ENCODE results near the gene TIMM23.
A peak's percentile ranks its signal among the peaks of the same experiment; 100 is the strongest.

The TIMM23 gene

GRCh38 chr10:46030091-46030937 is 58.0 kb downstream of the TIMM23 start, which contains the start of gene NCOA4 (continued):
- TF ChIP-seq, protein P1, sequence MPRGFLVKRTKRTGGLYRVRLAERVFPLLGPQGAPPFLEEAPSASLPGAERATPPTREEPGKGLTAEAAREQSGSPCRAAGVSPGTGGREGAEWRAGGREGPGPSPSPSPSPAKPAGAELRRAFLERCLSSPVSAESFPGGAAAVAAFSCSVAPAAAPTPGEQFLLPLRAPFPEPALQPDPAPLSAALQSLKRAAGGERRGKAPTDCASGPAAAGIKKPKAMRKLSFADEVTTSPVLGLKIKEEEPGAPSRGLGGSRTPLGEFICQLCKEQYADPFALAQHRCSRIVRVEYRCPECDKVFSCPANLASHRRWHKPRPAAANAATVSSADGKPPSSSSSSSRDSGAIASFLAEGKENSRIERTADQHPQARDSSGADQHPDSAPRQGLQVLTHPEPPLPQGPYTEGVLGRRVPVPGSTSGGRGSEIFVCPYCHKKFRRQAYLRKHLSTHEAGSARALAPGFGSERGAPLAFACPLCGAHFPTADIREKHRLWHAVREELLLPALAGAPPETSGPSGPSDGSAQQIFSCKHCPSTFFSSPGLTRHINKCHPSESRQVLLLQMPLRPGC (tag by site-specific recombination; IDR thresholded peaks at IDR 0.05) = peak; percentile 65; the same call in 1 of the 2 replicates
- peak; percentile 69 for TF ChIP-seq SP2 (tag by site-specific recombination; IDR thresholded peaks at IDR 0.05)

DNA sequence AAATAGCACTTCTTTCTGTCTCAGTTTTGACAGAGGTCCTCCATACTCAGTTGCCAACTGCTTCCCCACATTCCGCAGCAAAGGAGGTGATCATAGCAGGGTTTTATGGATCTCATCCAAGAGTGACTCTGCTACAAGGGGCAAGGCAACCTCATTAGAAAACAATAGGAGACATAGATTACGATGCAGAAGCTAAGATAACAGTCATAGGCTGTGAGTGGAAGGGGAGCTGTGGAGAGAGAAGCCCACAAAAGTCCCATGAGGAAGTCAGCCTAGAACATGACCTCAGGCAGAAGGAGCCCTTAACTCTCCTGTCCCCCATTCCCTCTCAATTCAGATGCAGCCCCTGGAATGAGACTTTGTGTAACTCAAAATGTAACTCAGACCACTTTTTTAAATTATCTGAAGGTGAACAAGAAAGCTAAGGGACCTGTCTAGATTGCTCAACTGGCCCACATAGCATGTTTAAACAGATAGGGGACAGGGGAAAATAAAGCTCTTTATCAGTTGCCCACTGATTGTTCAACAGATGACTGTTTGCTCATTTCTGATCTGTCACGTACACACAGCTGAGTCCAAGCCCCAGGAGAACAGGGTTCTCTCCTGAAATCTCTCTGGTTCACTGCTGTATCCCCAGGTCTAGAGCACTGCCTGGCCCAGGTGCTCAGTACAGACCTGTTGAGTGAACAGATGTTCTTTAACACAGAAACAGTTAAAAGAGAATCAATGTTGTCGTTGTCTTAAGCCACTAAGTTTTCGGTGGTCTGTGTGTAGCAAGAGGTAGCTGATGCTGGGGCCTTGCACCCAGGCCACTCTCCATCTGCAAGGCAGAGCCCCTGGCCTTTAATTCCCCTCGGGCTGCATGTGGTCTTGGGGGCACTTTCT is 59.6 kb downstream of the TIMM23 start:
- ChIA-PET CTCF (interaction anchor here (0.6 to 1.7 kb wide), 4 partner anchors 12 to 1688 kb away, joined by 3 to 7 read pairs (median 4); no protein-coding TSS in a partner anchor), POLR2A (no interaction called here)
- Histone ChIP-seq H3K36me3 (ENCODE audit: control insufficient read depth in 2 of 2, insufficient read depth in 1 of 2, low read length in 2 of 2) (peaks cover 0 to 12% of the 10 kb centered on the region in 2 experiments; a peak in 1 of 3 replicates), H3K4me1 (ENCODE audit: control insufficient read depth, insufficient read depth, low read length) (peaks cover 7% of the 10 kb centered on the region), H3K4me3 (ENCODE audit: low read depth, low read length) (no peak overlapping the region), H3K27ac (ENCODE audit: extremely low read depth, low read depth, low read length) (no peak overlapping the region), H3K9me3 (ENCODE audit: control insufficient read depth, insufficient read depth, low read depth, low read length) (no peaks in the 10 kb centered on the region)
- TF ChIP-seq ZNF366 (tag by site-specific recombination; conservative IDR thresholded peaks at IDR 0.05) = no peak
- peak; percentile 71 for TF ChIP-seq SCRT2 (tag by site-specific recombination; IDR thresholded peaks at IDR 0.05)

DNA sequence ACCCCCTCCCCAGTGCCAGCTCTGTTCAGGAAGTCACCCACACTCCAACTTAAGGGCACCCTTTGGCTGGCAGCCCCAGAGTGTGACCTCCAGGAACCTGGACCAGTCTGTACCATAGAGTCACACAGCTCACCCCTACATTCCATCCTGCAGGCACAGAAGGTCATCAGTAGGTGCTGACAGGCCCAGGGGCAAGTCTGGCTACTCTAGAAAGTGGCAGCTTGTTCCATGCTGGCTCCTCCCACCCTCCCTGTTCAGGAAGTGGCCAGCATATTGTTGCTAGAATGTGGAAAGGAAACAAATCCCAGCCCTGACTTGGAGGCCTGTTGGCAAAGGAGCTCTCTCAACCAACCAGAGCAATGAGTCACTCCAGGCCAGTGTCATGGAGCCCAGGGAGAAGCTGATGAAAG is 61.3 kb downstream of the TIMM23 start:
- Histone ChIP-seq H3K4me1 (ENCODE audit: control insufficient read depth, insufficient read depth, low read length) (peaks cover 5% of the 10 kb centered on the region), H3K4me3 (ENCODE audit: low read depth, low read length) (no peak overlapping the region), H3K27ac (ENCODE audit: extremely low read depth, low read depth, low read length) (no peak overlapping the region), H3K9me3 (ENCODE audit: control insufficient read depth, insufficient read depth, low read depth, low read length) (no peaks in the 10 kb centered on the region), H3K36me3 (ENCODE audit: control insufficient read depth in 2 of 2, insufficient read depth in 1 of 2, low read length in 2 of 2) (no peaks in the 10 kb centered on the region)
- ChIA-PET CTCF (no interaction called here), POLR2A (no interaction called here)
- TF ChIP-seq ZNF175 (tag by site-specific recombination; IDR thresholded peaks at IDR 0.05) = no peak
- TF ChIP-seq, protein P2, sequence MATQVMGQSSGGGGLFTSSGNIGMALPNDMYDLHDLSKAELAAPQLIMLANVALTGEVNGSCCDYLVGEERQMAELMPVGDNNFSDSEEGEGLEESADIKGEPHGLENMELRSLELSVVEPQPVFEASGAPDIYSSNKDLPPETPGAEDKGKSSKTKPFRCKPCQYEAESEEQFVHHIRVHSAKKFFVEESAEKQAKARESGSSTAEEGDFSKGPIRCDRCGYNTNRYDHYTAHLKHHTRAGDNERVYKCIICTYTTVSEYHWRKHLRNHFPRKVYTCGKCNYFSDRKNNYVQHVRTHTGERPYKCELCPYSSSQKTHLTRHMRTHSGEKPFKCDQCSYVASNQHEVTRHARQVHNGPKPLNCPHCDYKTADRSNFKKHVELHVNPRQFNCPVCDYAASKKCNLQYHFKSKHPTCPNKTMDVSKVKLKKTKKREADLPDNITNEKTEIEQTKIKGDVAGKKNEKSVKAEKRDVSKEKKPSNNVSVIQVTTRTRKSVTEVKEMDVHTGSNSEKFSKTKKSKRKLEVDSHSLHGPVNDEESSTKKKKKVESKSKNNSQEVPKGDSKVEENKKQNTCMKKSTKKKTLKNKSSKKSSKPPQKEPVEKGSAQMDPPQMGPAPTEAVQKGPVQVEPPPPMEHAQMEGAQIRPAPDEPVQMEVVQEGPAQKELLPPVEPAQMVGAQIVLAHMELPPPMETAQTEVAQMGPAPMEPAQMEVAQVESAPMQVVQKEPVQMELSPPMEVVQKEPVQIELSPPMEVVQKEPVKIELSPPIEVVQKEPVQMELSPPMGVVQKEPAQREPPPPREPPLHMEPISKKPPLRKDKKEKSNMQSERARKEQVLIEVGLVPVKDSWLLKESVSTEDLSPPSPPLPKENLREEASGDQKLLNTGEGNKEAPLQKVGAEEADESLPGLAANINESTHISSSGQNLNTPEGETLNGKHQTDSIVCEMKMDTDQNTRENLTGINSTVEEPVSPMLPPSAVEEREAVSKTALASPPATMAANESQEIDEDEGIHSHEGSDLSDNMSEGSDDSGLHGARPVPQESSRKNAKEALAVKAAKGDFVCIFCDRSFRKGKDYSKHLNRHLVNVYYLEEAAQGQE (tag by site-specific recombination; IDR thresholded peaks at IDR 0.05) = no peak
- TF ChIP-seq, protein P3, sequence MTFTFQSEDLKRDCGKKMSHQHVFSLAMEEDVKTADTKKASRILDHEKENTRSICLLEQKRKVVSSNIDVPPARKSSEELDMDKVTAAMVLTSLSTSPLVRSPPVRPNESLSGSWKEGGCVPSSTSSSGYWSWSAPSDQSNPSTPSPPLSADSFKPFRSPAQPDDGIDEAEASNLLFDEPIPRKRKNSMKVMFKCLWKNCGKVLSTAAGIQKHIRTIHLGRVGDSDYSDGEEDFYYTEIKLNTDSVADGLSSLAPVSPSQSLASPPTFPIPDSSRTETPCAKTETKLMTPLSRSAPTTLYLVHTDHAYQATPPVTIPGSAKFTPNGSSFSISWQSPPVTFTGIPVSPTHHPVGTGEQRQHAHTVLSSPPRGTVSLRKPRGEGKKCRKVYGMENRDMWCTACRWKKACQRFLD (tag by site-specific recombination; IDR thresholded peaks at IDR 0.05) = no peak
- TF ChIP-seq ZNF335 (tag by site-specific recombination; conservative IDR thresholded peaks at IDR 0.05) = peak; percentile 27; the same call in 1 of the 2 replicates
